Right atrium auricular region (tissue), 2 donors: Measurements from ENCODE around the gene KRTAP5-10. TPM values are rescaled to one million over a fixed set of nuclear protein-coding genes. Genes with fewer than 3 reads are reported as not detected.
"Not testable (repeated sequence)": the region's sequence is repeated elsewhere in the genome, so short reads cannot be mapped to it uniquely, and the experiment has no call there.

Source experiments
- DNase-seq: peaks from one replicate; pipeline ENCODE4 v3.0.0-alpha.2; 2019; ENCODE audit warnings: low spot score
- H3K27ac ChIP-seq, 2 donors: fragments of 200-600 bp; sonication (generic); 1 replicate in 1 of 2; 2 replicates in 1 of 2; pipeline ENCODE4 v1.5.1; 2016 to 2019
- H3K27me3 ChIP-seq, 2 donors: fragments of 200-600 bp; sonication (generic); one replicate each; pipeline versions ENCODE4 v1.5.1 to v1.6.0; 2017 to 2019
- H3K36me3 ChIP-seq: fragments of 200-600 bp; sonication (generic); one replicate; pipeline ENCODE4 v1.5.1; 2016
- H3K4me1 ChIP-seq, 2 donors: fragments of 200-600 bp; sonication (generic); one replicate each; pipeline versions ENCODE4 v1.5.1 to v1.6.0; 2017 to 2019
- H3K4me3 ChIP-seq, 2 donors: fragments of 200-600 bp; sonication (generic); 1 replicate in 1 of 2; 2 replicates in 1 of 2; pipeline ENCODE4 v1.5.1; 2017 to 2019; ENCODE audit warnings: mild to moderate bottlenecking in 1 of 2, moderate library complexity in 1 of 2
- H3K9me3 ChIP-seq, 2 donors: fragments of 200-600 bp; sonication (generic); one replicate each; pipeline ENCODE4 v1.5.1; 2019
- total RNA-seq, 2 donors: library from RNA; depleted of rRNA; stranded (reverse); fragments of >200 nt; gene quantifications; one replicate each; pipeline ENCODE4 v1.1.0, GENCODE V29; 2016
- TF ChIP-seq, protein P1 (sequence below), 2 donors: fragments of 200-600 bp; sonication (generic); IDR thresholded peaks; one replicate each; pipeline ENCODE4 v1.5.1; 2019; ENCODE audit warnings: antibody characterized with exemption in 2 of 2

KRTAP5-10 gene
- total RNA-seq, 2 donors from 2014 or later, result not detected

DNA sequence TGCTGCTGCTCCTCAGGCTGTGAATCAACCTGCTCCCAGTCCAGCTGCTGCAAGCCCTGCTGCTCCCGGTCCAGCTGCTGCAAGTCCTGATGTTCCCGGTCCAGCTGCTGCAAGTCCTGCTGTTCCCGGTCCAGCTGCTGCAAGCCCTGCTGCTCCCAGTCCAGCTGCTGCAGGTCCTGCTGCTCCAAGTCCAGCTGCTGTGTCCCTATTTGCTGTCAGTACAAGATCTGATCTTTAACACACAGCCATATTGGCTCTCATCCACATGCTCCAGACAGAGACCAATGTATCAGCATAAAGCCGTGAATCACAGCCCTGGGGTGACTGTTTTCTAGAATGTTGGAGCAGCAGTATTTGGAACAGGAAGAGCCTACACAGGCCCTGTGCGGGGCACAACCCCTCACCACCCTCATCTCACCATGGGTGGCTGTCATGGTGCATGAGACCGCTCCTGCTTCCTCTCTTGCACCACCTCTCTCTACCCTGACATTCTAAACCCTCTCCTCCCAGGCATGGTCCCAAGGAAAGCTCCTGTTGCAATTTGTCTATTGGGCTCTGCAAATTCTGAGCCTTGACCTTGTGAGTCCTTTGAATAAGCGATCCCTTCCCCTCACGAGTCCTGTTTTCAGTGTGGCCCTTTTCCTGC lies 3.5 kb downstream of the KRTAP5-10 start:
- no peaks in the 10 kb centered on the region for H3K27me3 ChIP-seq
- no peaks in the 10 kb centered on the region for H3K36me3 ChIP-seq
- H3K9me3 ChIP-seq, result no peaks in the 10 kb centered on the region
- H3K4me3 ChIP-seq, result no peak overlapping the region
- TF ChIP-seq, protein P1, sequence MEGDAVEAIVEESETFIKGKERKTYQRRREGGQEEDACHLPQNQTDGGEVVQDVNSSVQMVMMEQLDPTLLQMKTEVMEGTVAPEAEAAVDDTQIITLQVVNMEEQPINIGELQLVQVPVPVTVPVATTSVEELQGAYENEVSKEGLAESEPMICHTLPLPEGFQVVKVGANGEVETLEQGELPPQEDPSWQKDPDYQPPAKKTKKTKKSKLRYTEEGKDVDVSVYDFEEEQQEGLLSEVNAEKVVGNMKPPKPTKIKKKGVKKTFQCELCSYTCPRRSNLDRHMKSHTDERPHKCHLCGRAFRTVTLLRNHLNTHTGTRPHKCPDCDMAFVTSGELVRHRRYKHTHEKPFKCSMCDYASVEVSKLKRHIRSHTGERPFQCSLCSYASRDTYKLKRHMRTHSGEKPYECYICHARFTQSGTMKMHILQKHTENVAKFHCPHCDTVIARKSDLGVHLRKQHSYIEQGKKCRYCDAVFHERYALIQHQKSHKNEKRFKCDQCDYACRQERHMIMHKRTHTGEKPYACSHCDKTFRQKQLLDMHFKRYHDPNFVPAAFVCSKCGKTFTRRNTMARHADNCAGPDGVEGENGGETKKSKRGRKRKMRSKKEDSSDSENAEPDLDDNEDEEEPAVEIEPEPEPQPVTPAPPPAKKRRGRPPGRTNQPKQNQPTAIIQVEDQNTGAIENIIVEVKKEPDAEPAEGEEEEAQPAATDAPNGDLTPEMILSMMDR (IDR thresholded peaks at IDR 0.05), result no peak
- no peak overlapping the region for H3K27ac ChIP-seq
- no peaks in the 10 kb centered on the region for H3K4me1 ChIP-seq
- DNase-seq, result no peak

DNA sequence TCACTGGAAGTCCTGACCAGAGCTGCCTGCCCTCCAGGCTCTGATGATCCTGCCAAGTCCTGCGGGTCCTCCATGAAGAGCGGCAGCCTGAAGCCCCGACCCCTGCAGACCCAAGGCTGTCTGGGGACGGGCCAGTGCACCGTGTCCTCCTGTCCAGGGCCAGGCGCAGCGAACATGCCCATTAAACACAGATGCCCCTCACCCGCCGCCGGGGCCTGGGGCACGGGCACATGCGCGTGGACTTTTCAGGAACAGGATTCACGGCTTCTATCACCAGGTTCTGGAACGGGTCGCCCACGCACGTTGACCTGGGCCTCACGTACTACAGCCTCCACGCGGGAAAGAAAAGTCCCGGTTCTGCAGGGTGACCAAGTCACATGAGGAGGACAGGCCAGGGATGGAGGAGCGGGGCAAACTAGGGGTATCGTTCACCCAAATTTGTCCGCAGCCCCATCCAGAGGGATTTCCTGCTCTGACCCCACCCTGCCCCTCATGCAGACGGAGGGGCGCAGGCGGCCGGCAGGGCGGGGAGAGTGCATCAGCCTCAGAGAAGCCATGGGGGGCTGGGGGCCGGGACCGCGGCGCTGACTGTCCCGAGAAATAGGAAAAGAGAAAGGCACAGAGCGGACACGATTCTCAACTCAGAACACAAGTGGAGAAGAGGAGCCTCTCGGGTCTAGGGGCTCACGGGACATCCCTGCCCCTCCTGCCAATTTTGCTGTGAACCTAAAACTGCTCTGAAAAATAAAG lies 5.9 kb downstream of the KRTAP5-10 start:
- H3K36me3 ChIP-seq, H3K27me3 ChIP-seq, DNase-seq: not testable (repeated sequence)

DNA sequence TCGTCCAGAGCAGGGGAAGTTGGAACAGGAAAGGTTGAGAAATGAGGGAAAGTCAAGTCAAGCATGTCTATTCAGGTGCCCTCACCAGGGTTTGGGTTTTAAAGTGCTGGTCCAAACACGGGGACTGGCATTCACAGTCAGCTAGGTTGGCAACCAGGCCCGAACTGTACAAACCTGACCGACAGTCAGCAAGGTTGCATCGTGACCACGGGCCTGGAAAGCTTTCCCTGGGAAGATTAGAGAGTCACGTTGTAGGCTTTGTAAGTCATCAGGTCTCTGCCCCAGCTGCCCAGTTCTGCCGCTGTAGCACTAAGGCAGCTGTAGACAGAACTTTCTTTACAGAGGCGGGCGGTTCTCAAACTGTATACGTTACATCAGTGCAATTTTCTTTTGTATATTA lies 7.4 kb downstream of the KRTAP5-10 start:
- Histone ChIP-seq H3K4me1 (no peaks in the 10 kb centered on the region), H3K9me3 (no peaks in the 10 kb centered on the region), H3K4me3 (no peak overlapping the region), H3K36me3 (no peaks in the 10 kb centered on the region), H3K27ac (no peak overlapping the region), H3K27me3 (no peaks in the 10 kb centered on the region)
- TF ChIP-seq, protein P1 (IDR thresholded peaks at IDR 0.05), result no peak
- DNase-seq, result no peak

More for the DNA sequence above, 5.9 kb downstream of the KRTAP5-10 start:
- not testable (repeated sequence) for H3K27ac ChIP-seq, H3K4me3 ChIP-seq, H3K9me3 ChIP-seq, H3K4me1 ChIP-seq

DNA sequence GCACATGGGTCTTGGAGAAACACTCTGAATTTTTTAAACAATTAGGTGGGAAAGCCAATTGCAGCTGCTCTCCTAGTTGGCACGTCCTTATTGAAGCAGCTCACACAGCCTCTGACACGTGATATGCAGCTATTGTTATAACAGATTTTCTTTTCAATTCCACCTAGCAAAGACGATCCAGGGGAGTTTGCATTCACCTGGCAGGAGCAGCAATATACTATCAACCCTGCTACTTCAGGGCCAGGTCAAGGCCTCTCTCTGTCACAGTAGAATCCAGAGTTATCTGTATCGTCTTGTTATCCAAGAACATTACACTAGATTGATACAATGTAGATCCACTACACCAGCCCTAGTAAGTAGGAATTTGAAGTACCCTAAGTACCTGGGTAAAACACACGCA lies 9.1 kb downstream of the KRTAP5-10 start:
- Histone ChIP-seq H3K9me3 (no peaks in the 10 kb centered on the region), H3K27me3 (no peaks in the 10 kb centered on the region), H3K4me3 (no peak overlapping the region), H3K27ac (no peak overlapping the region), H3K36me3 (no peaks in the 10 kb centered on the region), H3K4me1 (no peaks in the 10 kb centered on the region)
- TF ChIP-seq, protein P1 (IDR thresholded peaks at IDR 0.05), result no peak
- DNase-seq, result no peak

DNA sequence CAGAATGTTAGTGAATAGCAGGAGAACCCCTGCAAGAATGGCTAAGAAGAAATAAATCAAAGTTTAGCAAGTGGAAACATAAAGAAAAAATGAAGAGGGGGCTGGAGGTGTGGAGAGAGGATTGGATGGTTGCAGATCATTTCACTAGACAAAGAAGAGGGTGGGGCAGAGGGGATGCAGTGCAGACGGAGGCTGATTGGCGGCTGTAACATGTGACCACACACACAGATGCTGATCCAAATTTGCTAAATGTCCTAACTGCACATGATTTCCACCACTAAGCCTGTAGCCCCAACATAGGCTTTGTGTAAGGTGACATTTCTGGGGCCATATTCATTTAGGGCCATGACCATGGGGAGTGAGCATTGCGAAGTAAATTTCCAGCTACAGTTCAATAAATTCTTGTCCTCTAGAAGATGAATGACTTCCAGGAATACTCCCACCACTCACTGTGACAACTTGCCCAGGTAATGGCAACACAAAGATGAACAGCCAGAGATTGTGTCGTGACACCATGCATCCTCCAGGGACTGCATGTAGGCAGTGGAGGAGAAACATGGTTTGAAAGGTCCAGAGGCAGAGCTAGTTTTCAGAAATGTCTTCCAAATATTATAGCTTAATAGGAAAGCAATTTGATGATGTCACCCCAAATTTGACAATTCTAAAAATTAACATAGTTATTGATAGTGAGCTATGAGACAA lies 10.5 kb downstream of the KRTAP5-10 start:
- DNase-seq, result no peak
- Histone ChIP-seq H3K4me3 (no peak overlapping the region), H3K27me3 (no peaks in the 10 kb centered on the region), H3K27ac (no peak overlapping the region), H3K9me3 (no peaks in the 10 kb centered on the region), H3K4me1 (peaks cover 0 to 7% of the 10 kb centered on the region in 2 donors), H3K36me3 (no peaks in the 10 kb centered on the region)
- TF ChIP-seq, protein P1 (IDR thresholded peaks at IDR 0.05), result no peak

DNA sequence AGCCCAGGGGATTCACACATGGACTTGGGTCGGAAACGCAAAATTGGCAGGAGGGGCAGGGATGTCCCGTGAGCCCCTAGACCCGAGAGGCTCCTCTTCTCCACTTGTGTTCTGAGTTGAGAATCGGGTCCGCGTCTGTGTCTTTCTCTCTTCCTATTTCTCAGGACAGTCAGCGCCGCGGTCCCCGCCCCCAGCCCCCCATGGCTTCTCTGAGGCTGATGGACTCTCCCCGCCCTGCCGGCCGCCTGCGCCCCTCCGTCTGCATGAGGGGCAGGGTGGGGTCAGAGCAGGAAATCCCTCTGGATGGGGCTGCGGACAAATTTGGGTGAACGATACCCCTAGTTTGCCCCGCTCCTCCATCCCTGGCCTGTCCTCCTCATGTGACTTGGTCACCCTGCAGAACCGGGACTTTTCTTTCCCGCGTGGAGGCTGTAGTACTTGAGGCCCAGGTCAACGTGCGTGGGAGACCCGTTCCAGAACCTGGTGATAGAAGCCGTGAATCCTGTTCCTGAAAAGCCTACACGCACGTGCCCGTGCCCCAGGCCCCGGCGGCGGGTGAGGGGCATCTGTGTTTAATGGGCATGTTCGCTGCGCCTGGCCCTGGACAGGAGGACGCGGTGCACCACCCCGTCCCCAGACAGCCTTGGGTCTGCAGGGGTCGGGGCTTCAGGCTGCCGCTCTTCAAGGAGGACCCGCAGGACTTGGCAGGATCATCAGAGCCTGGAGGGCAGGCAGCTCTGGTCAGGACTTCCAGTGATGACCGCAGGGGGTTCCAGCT lies 11.5 kb downstream of the KRTAP5-10 start:
- not testable (repeated sequence) for H3K27me3 ChIP-seq, H3K4me1 ChIP-seq, H3K4me3 ChIP-seq, H3K9me3 ChIP-seq, H3K27ac ChIP-seq, DNase-seq, H3K36me3 ChIP-seq
